22Rv1 (cell line): ENCODE results near the gene SLC25A24.

Experiments
- ZFX ChIP-seq: fragments of 450-650 bp; IDR thresholded peaks from 2 replicates; pipeline ENCODE4 v1.6.1; 2017; ENCODE audit warnings: antibody characterized with exemption, borderline replicate concordance
- TF ChIP-seq, protein P1 (sequence below): fragments of 450-650 bp; IDR thresholded peaks from 2 replicates; pipeline ENCODE4 v1.5.1; 2017; ENCODE audit warnings: mild to moderate bottlenecking

- TF ChIP-seq, protein P1, sequence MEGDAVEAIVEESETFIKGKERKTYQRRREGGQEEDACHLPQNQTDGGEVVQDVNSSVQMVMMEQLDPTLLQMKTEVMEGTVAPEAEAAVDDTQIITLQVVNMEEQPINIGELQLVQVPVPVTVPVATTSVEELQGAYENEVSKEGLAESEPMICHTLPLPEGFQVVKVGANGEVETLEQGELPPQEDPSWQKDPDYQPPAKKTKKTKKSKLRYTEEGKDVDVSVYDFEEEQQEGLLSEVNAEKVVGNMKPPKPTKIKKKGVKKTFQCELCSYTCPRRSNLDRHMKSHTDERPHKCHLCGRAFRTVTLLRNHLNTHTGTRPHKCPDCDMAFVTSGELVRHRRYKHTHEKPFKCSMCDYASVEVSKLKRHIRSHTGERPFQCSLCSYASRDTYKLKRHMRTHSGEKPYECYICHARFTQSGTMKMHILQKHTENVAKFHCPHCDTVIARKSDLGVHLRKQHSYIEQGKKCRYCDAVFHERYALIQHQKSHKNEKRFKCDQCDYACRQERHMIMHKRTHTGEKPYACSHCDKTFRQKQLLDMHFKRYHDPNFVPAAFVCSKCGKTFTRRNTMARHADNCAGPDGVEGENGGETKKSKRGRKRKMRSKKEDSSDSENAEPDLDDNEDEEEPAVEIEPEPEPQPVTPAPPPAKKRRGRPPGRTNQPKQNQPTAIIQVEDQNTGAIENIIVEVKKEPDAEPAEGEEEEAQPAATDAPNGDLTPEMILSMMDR: no peak
- no peak for TF ChIP-seq ZFX
Measured at GRCh38 chr1:108158893-108159453, 41.2 kb downstream of the SLC25A24 start.
